GM18520 (cell line): Measurements from ENCODE around the gene CLDN2.
A peak's percentile ranks its signal among the peaks of the same experiment; 100 is the strongest.
"Not testable (repeated sequence)": the region's sequence is repeated elsewhere in the genome, so short reads cannot be mapped to it uniquely, and the experiment has no call there.

Experiments used
- ATAC-seq: cut with Tn5 transposase; IDR thresholded peaks from one replicate; pipeline ENCODE4 v1.9.1; 2021; ENCODE audit not compliant: unreplicated experiment

CLDN2 gene, protein sequence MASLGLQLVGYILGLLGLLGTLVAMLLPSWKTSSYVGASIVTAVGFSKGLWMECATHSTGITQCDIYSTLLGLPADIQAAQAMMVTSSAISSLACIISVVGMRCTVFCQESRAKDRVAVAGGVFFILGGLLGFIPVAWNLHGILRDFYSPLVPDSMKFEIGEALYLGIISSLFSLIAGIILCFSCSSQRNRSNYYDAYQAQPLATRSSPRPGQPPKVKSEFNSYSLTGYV

GRCh38 chrX:106919932-106920452 is at the start of gene CLDN2:
Gene CLDN2, plus strand, starts transcription at chrX:106920402. Its CDS starts 7,827 bp downstream, at chrX:106928229.
- ATAC-seq = no peak

DNA sequence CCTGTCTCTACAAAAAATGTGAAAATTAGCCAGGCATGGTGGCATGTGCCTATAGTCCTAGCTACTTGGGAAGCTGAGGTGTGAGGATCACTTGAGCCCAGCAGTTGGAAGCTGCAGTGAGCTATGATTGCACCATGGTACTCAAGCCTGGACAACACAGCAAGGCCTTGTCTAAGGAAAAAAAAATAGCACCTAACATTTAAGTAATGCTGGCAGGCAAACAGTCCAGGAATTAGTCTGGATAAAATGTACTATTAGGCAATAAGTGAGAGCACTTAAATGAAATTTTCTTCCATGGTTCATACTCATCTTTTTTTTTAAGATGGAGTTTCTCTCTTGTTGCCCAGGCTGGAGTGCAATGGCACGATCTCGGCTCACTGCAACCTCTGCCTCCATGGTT is 47.4 kb upstream of the CLDN2 start:
- not testable (repeated sequence) for ATAC-seq

- no peak for ATAC-seq
Observed at GRCh38 chrX:106874075-106874474, 46.1 kb upstream of the CLDN2 start.

GRCh38 chrX:106875151-106875550 is 45.1 kb upstream of the CLDN2 start:
- no peak for ATAC-seq

- ATAC-seq = no peak
Observed at GRCh38 chrX:106889468-106889867, 30.7 kb upstream of the CLDN2 start.

- ATAC-seq = no peak
Observed at GRCh38 chrX:106891762-106892460, 28.3 kb upstream of the CLDN2 start.

GRCh38 chrX:106894392-106894909 is 25.8 kb upstream of the CLDN2 start:
- ATAC-seq = peak; percentile 70

GRCh38 chrX:106894978-106895452 is 25.2 kb upstream of the CLDN2 start:
- no peak for ATAC-seq

- no peak for ATAC-seq
Observed at GRCh38 chrX:106897259-106897658, 22.9 kb upstream of the CLDN2 start.

DNA sequence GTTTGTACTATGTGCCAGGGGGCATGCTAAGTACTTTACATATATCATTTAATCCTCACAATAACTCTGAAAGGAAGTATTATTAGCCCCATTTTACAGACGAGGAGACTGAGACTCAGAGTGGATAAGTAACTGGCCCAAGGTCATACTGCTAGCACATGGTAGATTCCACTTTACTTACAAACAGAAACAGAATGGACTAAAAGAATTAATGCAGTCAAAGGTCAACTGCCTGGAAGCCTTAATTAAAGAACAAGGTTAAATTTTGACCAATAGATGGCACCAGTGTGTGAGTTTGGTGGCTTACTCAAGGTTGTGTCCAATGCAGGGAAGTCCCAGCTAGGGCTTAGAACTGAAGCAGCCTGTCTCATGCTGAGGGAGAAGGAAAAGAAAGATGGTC is 21.7 kb upstream of the CLDN2 start:
- peak; percentile 68 for ATAC-seq

GRCh38 chrX:106899276-106899675 is 20.9 kb upstream of the CLDN2 start:
- no peak for ATAC-seq

DNA sequence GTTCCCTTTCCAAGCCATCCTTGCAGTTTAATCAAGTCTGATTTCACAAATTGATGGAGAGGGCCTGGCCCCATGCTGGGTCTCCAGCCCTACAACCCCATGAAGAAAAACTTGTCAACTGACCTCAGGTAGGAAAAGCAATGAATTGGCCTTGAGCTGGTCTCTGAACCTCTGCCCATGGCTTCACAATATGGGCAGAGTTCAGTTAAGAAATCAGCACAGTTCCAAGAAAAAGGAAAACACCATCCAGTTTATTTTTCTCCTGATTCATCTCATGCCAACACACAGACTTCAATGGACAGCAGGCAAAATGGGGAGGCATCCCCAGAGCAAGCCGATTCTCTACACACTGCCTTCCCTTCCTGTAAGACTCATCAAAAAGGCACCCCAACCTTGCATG is 20.4 kb upstream of the CLDN2 start:
- no peak for ATAC-seq

- ATAC-seq = no peak
Observed at GRCh38 chrX:106901341-106901740, 18.9 kb upstream of the CLDN2 start.

- no peak for ATAC-seq
Observed at GRCh38 chrX:106901781-106902219, 18.4 kb upstream of the CLDN2 start.

GRCh38 chrX:106902684-106903083 is 17.5 kb upstream of the CLDN2 start:
- ATAC-seq = no peak

- no peak for ATAC-seq
Observed at GRCh38 chrX:106903291-106903824, 16.8 kb upstream of the CLDN2 start, which contains the start of gene RIPPLY1. Gene RIPPLY1, minus strand, starts transcription at chrX:106903341. Its CDS starts 54 bp downstream, at chrX:106903287.

- no peak for ATAC-seq
Observed at GRCh38 chrX:106903856-106904528, 16.2 kb upstream of the CLDN2 start.

DNA sequence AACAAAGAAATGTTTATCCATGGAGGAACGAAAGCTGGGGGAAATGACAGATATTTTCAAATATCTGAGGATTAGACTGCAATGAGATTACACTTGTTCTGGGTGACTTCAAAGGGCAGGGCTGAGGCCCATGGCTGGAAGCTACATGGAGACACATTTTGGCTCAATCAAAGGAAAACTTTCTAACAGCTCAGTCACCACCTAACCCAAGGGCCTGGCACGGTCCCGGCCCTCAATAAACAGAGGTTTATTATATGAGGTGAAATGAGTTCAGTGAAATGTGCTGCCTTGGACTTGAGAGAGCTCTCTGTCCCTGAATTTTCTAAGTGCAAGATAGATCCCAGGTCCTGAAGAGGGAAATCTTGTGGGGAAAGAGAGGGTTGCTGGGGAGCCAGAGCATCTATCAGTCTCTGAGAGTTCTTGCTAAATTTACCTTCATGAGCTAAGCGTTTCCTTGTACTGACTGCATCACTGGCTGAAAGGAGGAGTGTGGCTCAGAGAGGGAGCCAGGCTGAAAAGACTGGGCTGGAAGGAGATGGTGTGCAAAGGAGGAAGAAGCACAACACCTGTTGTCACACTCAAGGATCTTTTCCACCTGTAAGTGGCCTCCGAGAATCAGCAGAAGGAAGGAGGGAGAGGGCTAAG is 15.0 kb upstream of the CLDN2 start:
- no peak for ATAC-seq

DNA sequence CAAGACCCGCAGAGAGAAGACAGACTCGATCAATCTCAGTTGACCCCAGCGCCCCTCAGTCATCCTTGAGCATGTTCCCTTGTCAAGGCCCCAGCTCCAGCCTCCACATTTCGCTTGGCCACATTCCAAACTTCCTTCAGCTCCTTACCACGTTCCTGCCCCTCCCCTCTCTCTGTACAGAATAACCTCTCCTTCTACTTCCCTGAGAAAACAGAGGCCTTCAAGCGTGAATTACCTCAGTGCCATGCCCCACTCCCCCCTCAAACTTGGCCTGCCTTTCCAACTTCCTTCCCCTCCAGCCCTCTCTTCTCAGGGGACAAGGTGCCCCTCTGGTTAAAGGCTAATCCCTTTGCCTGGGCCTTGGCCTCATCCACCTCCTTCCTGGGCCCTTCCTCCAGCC is 13.8 kb upstream of the CLDN2 start:
- ATAC-seq = no peak

GRCh38 chrX:106912864-106913263 is 7.3 kb upstream of the CLDN2 start:
- ATAC-seq = no peak
